Astrocyte (in vitro differentiated cells and primary cell): ENCODE measurements around the gene GNAS-AS1. TPM values are rescaled to one million over a fixed set of nuclear protein-coding genes. Genes with fewer than 3 reads are reported as not detected.

Experiments
- DNase-seq: peaks from one replicate; pipeline ENCODE4 v3.0.0-alpha.2; 2010; ENCODE audit warnings: low read depth
- FAIRE-seq: peaks from 2 replicates; lab custom pipeline; 2011; peaks lifted over from hg19 to GRCh38; lab: Jason Lieb, UNC
- H2AFZ ChIP-seq: 2 replicates; pipeline ENCODE4 v1.6.0; 2012; ENCODE audit warnings: low read depth, low read length, inconsistent platforms
- H3K27ac ChIP-seq: 2 replicates; pipeline ENCODE4 v1.5.1; 2011; ENCODE audit warnings: low read depth, low read length, inconsistent platforms
- H3K27me3 ChIP-seq: 2 replicates; pipeline ENCODE4 v1.6.0; 2011; ENCODE audit warnings: low read length, inconsistent platforms; ENCODE audit not compliant: insufficient read depth
- H3K36me3 ChIP-seq: 2 replicates; pipeline ENCODE4 v1.5.1; 2011; ENCODE audit warnings: low read length, inconsistent platforms; ENCODE audit not compliant: insufficient read depth
- H3K4me1 ChIP-seq: 2 replicates; pipeline ENCODE4 v1.5.1; 2011; ENCODE audit warnings: low read length, inconsistent platforms; ENCODE audit not compliant: insufficient read depth
- H3K4me2 ChIP-seq: 2 replicates; pipeline ENCODE4 v1.6.0; 2012; ENCODE audit warnings: low read length, inconsistent platforms
- H3K4me3 ChIP-seq: 2 replicates; pipeline ENCODE4 v1.5.1; 2011; ENCODE audit warnings: low read depth, mild to moderate bottlenecking, low read length, inconsistent platforms; ENCODE audit not compliant: insufficient read depth
- H3K79me2 ChIP-seq: 2 replicates; pipeline ENCODE4 v1.6.0; 2012; ENCODE audit warnings: mild to moderate bottlenecking, low read length, inconsistent platforms; ENCODE audit not compliant: insufficient read depth
- H3K9ac ChIP-seq: 2 replicates; pipeline ENCODE4 v1.6.0; 2012; ENCODE audit warnings: mild to moderate bottlenecking, low read length, inconsistent platforms
- H3K9me3 ChIP-seq: 2 replicates; pipeline ENCODE4 v1.5.1; 2012; ENCODE audit warnings: low read depth, mild to moderate bottlenecking, low read length, inconsistent platforms; ENCODE audit not compliant: insufficient read depth
- H4K20me1 ChIP-seq: 2 replicates; pipeline ENCODE4 v1.6.0; 2012; ENCODE audit warnings: low read length, inconsistent platforms; ENCODE audit not compliant: insufficient read depth
- H3K27ac Mint-ChIP-seq: one replicate; pipeline ENCODE4 v1.8.0; 2021; ENCODE audit warnings: mild to moderate bottlenecking, mixed read lengths; ENCODE audit not compliant: unreplicated experiment
- H3K27me3 Mint-ChIP-seq: one replicate; pipeline ENCODE4 v1.8.0; 2021; ENCODE audit warnings: low read depth, mixed read lengths; ENCODE audit not compliant: unreplicated experiment
- H3K36me3 Mint-ChIP-seq: one replicate; pipeline ENCODE4 v1.8.0; 2021; ENCODE audit warnings: low read depth, mixed read lengths; ENCODE audit not compliant: unreplicated experiment
- H3K4me1 Mint-ChIP-seq: one replicate; pipeline ENCODE4 v1.8.0; 2021; ENCODE audit warnings: low read depth, mixed read lengths; ENCODE audit not compliant: unreplicated experiment
- H3K4me3 Mint-ChIP-seq: one replicate; pipeline ENCODE4 v1.8.0; 2021; ENCODE audit warnings: mild to moderate bottlenecking, moderate library complexity, mixed read lengths; ENCODE audit not compliant: unreplicated experiment
- H3K9me3 Mint-ChIP-seq: one replicate; pipeline ENCODE4 v1.8.0; 2021; ENCODE audit warnings: mild to moderate bottlenecking, mixed read lengths; ENCODE audit not compliant: unreplicated experiment
- CTCF ChIP-seq: IDR thresholded peaks from 2 replicates; pipeline ENCODE4 v1.5.1; 2011; ENCODE audit warnings: low read depth, mild to moderate bottlenecking, inconsistent platforms, low read length, moderate library complexity; ENCODE audit not compliant: insufficient read depth
- EZH2 ChIP-seq: IDR thresholded peaks from 2 replicates; pipeline ENCODE4 v1.6.1; 2012; ENCODE audit warnings: mild to moderate bottlenecking, low read length, inconsistent platforms; ENCODE audit not compliant: insufficient read depth
- total RNA-seq: library from RNA; stranded (reverse); gene quantifications from 2 replicates; pipeline ENCODE4 v1.2.1, GENCODE V29; 2021

Gene GNAS-AS1
- total RNA-seq, 1 donor from 2014 or later: 3.8 TPM

- H3K79me2 ChIP-seq: no peaks in the 10 kb centered on the region
- H3K9me3 Mint-ChIP-seq: no peaks in the 10 kb centered on the region
- H3K4me3 ChIP-seq: no peak overlapping the region
- H3K36me3 Mint-ChIP-seq: no peaks in the 10 kb centered on the region
- no peak for FAIRE-seq
- no peak overlapping the region for H3K4me2 ChIP-seq
- no peak overlapping the region for H3K9ac ChIP-seq
- peaks cover 13% of the 10 kb centered on the region for H3K27me3 ChIP-seq
- no peak overlapping the region for H3K4me3 Mint-ChIP-seq
- no peaks in the 10 kb centered on the region for H3K4me1 Mint-ChIP-seq
- no peaks in the 10 kb centered on the region for H3K9me3 ChIP-seq
- no peak overlapping the region for H3K27ac Mint-ChIP-seq
- H4K20me1 ChIP-seq: no peaks in the 10 kb centered on the region
- H3K36me3 ChIP-seq: no peaks in the 10 kb centered on the region
- peak overlapping the region; percentile 42 for H2AFZ ChIP-seq
- H3K27me3 Mint-ChIP-seq: peaks cover 4% of the 10 kb centered on the region
- no peaks in the 10 kb centered on the region for H3K4me1 ChIP-seq
- no peak overlapping the region for H3K27ac ChIP-seq
- no peak for DNase-seq
- peak; percentile 22 for TF ChIP-seq CTCF
- TF ChIP-seq EZH2: no peak
Observed at GRCh38 chr20:58868795-58869194, 18.1 kb upstream of the GNAS-AS1 start.

GRCh38 chr20:58867211-58867610, 16.5 kb upstream of the GNAS-AS1 start:
- Mint-ChIP-seq H3K4me3 (no peak overlapping the region), H3K27ac (no peak overlapping the region), H3K36me3 (no peaks in the 10 kb centered on the region), H3K9me3 (no peaks in the 10 kb centered on the region), H3K27me3 (peaks cover 4% of the 10 kb centered on the region), H3K4me1 (no peaks in the 10 kb centered on the region)
- FAIRE-seq (no peak), DNase-seq (no peak)
- H3K27me3 ChIP-seq: peaks cover 20% of the 10 kb centered on the region
- TF ChIP-seq EZH2 (no peak), CTCF (no peak)
- H2AFZ ChIP-seq: no peak overlapping the region
- H3K9ac ChIP-seq: no peak overlapping the region
- no peaks in the 10 kb centered on the region for H3K4me1 ChIP-seq
- no peaks in the 10 kb centered on the region for H3K79me2 ChIP-seq
- no peaks in the 10 kb centered on the region for H3K9me3 ChIP-seq
- H3K4me2 ChIP-seq: no peak overlapping the region
- no peaks in the 10 kb centered on the region for H4K20me1 ChIP-seq
- no peak overlapping the region for H3K27ac ChIP-seq
- no peak overlapping the region for H3K4me3 ChIP-seq
- H3K36me3 ChIP-seq: no peaks in the 10 kb centered on the region

GRCh38 chr20:58865843-58866242, 15.1 kb upstream of the GNAS-AS1 start:
- H3K27ac Mint-ChIP-seq: no peak overlapping the region
- H3K27me3 ChIP-seq: peaks cover 25% of the 10 kb centered on the region
- FAIRE-seq (no peak), DNase-seq (no peak)
- peaks cover 10% of the 10 kb centered on the region for H3K27me3 Mint-ChIP-seq
- H3K27ac ChIP-seq: no peak overlapping the region
- H2AFZ ChIP-seq: no peak overlapping the region
- H3K9me3 Mint-ChIP-seq: no peaks in the 10 kb centered on the region
- TF ChIP-seq CTCF (no peak), EZH2 (no peak)
- no peaks in the 10 kb centered on the region for H3K9me3 ChIP-seq
- H3K36me3 ChIP-seq: no peaks in the 10 kb centered on the region
- no peak overlapping the region for H3K4me3 Mint-ChIP-seq
- H3K79me2 ChIP-seq: no peaks in the 10 kb centered on the region
- H3K4me1 Mint-ChIP-seq: no peaks in the 10 kb centered on the region
- no peak overlapping the region for H3K4me3 ChIP-seq
- no peak overlapping the region for H3K4me2 ChIP-seq
- H4K20me1 ChIP-seq: no peaks in the 10 kb centered on the region
- H3K9ac ChIP-seq: no peak overlapping the region
- no peaks in the 10 kb centered on the region for H3K4me1 ChIP-seq
- no peaks in the 10 kb centered on the region for H3K36me3 Mint-ChIP-seq
